GM21360 (cell line): ENCODE measurements around the gene ACOT7.

ENCODE experiments used
- ATAC-seq: cut with Tn5 transposase; IDR thresholded peaks from one replicate; pipeline ENCODE4 v1.9.1; 2021; ENCODE audit warnings: mild to moderate bottlenecking, moderate library complexity; ENCODE audit not compliant: unreplicated experiment

ACOT7 gene

DNA sequence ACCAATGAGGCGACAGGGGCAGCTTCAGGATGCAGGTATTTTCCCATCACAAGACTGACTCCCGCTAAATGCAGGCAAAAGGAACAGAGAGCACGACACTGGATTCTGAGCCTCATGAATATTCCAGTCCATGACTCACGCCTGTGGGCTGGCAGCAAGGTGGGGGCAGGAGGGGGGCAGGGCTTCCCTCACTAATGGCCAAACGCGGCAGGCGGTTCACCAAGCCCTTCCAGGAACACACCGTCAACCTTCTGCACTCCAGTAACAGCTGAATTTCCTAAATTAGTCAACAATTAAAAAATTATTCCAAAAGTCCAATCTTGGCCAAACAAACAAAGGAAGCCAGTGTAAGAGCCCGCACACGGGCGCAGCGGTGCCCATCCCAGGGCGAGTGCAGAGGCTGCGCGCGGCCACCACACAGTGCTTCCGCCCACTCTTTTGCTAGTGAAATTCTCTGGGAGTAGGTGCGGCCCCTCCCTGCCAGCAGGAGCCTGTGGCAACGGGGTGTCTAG is 120.1 kb downstream of the ACOT7 start:
- no peak for ATAC-seq

DNA sequence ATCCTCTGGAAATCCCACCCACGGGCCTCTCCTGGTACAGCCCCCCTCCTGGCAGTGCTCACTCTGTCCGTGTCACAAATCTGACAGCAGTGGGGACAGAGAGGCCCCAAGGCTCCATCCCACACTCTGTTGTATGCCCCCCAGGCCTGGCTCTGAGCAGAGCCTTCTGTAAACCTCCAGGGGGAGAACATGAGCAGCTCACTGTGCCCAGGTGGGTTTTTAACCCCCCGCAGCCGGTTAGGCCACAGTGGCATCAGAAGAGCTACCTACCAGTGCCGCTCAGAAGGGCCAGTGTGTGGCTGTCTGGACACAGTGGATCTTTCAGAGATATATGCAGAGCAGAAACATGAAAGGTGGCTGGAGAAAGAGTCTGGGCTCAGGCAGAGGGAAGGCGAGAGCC is 120.7 kb downstream of the ACOT7 start:
- no peak for ATAC-seq

DNA sequence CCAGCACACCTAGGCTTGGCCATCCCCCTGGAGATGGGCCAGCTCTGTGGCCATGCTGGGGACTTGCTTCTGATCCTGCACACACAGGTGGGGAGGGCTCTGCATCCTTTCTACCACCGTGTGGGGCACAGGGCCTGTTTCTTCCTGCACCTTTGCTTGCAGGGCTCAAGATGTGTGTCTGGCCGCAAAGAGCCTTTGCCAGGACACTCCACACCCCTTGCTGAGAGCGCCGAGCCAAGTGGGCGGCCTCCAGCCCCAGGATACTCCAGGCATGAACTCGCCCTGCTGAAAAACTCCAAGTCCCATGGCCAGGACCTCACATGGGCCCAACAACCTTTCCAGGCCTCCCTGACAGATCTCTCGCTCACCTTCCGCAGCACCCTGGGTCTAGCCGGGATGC is 121.1 kb downstream of the ACOT7 start:
- ATAC-seq: no peak

DNA sequence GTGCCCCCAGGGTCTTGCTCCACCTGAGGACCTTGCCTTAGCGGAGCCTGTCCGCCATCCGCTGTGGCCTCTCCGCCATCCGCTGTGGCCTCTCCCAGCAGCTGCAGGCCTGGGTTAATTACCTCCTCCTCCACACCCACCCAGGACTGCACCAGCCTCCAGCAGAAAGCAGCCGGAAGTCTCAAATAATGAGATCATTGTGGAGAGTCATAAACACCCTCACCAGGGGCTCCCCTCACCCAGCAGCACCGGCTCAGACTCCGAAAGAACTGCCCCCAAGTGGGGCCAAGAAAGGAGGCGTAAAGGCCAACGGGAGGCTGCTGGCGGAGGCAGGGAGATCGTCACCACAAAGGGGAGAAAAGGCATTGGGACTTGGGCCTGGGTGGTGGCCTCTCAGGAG is 122.0 kb downstream of the ACOT7 start:
- no peak for ATAC-seq

DNA sequence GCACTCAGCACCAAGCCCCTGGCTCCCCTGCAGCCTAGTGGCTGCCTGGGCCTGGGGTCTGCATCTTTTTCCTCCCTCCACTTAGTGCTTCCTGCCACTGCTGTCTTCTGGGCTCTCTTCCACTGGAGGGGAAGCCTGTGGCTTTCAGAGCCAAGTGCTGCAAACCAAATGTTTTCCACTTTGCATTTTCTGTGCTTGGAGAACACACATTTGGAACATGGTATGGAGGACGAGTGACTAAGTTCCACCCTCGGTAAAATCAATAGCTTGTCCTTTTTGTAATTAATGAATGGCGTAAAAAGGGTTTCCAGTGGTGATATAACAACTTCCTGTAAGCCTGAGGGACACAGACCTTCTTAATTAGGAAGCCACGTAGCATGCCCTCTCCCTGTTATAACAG is 122.6 kb downstream of the ACOT7 start:
- no peak for ATAC-seq

DNA sequence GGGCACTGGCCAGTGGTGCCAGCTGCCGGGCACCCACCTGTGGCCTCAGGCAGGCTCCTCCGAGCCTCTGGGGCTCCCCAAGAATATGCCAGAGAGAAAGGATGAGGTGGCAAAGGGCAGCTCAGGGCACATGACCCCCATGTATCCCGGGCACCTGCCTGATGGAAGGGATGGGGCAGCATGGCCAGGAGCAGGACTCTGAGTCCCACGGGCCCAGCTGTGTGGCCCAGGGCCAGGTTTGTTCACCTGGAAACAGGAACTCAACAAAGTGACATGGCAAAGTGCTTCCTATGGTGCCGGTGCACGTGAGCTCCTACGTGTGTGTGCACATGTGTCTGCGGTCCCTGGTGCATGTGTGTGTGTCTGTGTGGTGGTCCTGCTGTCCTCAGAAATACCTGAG is 123.2 kb downstream of the ACOT7 start:
- no peak for ATAC-seq

DNA sequence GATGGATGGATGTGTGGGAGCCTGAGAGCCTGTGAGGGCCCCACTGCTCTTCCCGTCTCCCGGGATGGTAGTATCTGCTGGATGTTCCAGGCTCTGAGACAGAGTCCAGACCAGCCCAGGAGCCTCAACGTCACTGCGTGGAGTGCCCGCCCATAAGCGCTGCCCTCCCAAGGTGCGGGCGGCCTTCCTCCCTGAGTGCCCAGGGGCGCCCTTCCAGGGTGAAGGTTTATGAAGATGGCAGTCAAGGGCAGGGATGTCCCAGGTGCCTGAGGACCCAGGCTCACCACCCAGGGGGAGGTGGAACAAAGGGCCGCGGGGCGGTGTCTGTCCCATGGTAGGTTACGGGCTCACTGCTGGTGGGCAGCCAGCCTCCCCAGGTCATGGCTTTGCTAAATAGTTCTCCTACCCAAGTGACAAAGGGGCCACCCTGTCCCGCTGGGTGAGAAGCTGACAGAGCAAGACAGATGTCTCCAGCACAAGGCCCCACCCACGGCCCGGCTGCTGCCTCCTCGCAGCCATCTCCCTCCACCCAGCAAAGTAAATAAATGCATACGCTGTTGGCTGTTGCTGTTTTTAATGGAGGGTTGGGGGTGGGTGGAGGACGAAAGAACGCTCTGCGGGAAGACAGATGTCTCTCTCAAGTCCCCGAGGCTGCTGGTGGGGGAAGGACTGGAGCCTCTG is 123.7 kb downstream of the ACOT7 start:
- ATAC-seq: no peak

DNA sequence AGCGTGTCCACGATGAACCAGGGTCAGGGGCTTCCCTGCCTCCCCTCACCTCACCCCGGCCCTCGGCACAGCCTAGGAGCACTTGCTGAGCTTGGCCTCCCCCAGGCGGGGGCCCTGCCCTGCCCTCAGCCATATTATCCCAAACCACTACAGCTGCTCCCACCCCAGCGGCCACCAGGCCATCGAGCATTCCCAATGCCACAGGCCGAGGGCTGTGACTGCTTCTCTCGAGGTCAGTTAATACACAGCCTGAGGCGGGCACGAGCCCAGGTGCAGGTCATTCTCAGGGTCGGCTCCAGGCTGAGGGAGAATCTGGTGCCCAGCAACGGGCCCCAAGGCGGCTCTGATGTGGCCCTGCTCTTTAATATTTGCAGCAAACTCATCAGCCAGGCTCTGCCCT is 124.3 kb downstream of the ACOT7 start:
- no peak for ATAC-seq

DNA sequence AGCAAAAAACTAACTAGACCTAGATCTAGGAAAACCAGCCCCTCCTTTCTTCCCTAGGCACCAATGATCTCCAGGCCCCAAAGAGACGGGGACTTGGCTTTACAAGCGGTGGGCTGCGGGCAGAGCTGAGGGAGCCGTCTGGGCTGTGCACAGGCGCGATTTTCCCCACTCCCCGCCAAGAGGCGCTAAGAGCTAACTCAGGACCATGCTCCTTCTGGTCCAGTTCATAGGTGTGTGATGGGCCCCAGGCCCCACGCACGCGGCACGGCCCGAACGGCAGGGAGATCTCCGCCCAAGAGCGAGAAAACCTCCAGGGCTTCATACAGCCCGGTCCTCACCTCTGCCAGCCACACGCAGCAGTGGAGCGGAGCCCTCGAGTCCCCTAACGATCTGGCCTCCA is 125.2 kb downstream of the ACOT7 start:
- no peak for ATAC-seq

DNA sequence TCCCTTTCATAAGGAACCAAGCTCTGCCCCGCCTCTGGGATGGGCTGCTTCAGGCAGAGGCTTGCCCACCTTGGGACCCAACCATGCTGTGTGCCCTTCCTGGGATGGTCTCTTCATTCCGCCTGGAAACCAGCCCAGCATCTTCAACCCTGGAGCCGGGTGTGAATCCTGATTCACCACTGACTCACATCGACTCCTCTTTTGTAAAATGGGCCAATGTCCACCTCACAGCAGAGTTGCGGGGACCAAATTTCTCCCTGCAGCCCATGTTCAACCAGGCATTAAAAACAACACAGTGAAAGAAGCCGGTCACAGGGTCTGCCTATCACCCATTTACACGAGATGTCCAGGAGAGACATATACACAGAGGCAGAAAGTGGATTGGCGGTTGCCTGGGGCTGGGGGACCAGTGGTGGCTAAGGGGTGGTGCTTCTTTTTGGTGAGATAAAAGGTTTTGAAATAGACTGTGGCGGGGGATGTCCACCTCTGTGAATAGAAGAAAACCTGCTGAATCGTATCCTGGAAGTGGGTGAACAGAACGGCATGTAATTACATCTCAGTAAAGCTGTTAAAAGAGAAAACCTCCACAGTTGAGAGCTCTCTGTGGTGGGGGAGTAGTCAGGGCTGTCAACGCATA is 125.8 kb downstream of the ACOT7 start:
- no peak for ATAC-seq

DNA sequence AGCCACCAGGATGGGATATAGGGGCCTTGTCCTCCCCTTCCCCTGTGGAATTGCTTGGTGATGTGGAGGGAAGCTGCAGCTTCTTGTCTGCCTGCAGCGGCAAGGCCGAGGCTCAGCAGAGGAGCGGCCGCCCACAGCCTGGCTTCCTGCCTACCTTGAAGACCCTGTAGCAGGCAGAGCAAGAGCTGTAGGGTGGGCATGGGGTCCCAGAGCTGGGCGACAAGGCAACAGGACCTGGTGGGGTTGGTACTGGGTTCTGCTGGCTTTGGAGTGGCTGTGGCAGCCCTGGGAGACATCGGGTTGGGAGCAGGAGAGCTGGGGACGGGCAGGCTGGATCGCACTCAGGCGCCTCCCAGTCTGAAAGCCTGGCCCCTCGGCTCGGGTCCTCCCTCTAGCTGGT is 126.9 kb downstream of the ACOT7 start:
- ATAC-seq: no peak

DNA sequence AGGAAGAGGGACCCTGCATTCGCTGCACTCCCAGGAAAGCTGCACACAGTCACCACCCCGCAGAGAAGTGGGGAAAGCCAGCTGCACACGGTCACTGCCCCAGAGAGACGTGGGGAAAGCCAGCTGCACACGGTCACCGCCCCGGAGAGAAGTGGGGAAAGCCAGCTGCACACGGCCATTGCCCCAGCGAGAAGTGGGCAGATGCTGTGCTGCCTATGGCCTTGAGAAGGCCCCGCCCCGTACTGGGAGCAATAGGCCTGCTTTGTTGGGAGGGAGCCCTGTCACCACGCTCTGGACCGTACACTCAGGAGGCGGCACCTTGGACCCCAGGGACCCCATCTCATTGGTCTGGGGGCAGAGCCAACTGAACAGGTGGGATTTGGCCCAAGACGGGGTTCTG is 128.4 kb downstream of the ACOT7 start:
- ATAC-seq: no peak

DNA sequence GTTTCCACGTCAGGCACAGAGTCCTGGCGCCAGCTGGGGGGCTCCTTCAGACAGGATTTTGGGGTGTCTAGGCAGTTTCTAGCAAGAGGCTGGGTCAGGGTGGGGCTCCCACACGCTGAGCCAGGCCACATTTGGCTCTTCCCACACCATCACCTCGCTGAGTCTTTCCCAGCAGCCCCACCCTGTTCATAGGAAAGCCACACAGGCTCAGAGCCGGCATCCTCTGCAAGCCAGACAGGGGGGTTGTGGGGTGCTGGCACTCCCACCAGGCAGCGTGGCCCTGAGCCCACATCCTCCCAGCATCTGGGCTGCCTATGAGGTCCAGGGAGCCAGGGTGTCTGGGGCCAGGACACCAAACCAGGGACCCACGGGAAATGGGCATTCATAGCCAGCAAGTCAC is 129.9 kb downstream of the ACOT7 start:
- ATAC-seq: no peak

DNA sequence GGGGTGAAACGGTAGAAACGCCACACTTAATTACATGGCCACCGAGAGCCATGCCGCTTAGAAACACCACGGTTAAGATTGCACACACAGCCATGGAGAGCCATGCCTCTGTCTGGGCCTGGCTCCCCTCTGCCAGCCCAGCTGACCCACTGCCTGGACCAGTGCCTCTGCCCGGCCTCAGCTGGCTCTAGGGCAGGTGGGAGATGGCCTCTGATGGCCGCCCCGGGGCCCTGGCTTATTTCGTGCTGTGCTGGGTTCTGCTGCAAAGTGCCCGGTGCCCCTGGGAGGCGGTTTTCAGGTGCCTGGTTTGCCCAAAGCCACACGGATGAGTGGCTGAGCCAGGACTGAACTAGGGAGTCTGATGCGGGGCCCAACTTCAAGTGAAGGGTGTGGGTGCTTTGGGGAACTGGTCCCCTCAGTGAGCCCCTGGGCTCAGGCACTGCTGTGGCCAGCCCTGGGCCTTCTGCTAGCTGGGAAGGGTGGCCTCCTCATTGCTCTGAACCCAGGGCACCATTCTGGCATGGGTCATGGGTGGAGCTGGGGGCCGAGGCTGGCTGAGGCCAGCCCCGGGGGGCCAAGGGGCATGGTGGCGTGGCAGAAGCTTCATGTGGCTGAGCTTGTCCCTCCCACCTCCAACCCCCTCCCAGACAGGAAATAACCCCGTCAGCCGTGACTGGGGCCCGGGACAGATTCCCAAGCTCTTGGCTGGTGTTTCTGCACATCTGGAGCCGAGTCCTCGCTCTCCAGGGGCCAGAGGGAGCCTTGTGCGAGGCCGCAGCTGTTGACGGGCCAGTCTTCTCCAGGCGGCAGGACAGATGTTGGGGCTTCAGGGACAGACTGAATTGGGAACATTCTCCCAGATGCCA is 130.8 kb downstream of the ACOT7 start:
- no peak for ATAC-seq

DNA sequence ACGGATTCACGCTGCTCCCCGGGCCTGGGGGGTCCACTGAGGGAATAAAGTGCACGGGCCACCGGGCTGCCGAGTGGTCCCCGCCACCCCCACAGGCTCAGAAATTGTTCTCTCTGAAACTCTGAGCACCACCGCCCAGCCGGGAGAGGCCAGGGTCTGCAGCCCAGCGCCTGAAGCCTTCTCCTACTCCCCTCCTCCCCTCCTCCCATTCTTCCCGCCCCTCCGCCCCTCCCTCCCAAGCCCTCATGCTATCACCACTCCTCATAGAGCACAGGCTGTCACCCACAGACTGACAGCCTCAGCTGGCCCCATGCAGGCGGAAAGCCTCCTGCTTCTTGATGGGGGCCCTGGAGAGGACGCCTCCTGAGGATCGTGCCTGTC is 132.0 kb downstream of the ACOT7 start:
- ATAC-seq: no peak

DNA sequence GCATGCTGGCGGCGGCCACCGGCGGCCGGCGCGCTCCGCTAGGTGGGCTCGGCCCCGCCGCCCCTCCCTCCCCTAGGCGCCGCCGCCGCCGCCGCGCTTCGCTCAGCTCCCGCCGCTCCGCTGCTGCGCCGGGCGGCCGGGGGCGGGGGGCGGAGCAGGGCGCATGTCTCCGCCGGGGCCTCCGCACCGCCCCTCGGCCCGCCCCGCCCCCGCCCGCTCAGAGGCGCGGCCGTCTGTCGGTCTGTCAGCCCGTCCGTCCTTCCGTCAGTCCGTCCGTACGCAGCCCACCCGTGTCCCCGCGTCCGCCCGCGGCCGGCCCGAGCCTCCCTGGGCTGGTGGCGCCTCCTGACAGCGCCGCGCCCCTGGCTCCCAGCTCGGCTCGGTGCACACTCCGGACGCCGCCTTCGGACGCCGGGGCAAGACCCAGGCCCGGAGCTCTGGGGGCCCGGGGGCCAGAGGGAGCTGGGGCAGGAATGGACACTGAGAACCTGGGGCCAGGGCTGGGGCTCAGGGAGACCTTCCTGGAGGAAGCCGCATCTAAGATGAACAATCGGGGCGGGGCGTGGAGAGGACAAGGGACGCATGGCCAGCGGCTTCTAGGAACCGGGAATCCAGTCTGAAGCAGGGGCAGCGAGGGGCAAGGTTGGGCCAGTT is 132.5 kb downstream of the ACOT7 start, which contains the start of gene GPR153:
Gene GPR153, minus strand, starts transcription at position 138 of the 654 bp plus-strand sequence. CDS start 6,193 bp downstream, outside the sequence.
- peak; percentile 42 for ATAC-seq

DNA sequence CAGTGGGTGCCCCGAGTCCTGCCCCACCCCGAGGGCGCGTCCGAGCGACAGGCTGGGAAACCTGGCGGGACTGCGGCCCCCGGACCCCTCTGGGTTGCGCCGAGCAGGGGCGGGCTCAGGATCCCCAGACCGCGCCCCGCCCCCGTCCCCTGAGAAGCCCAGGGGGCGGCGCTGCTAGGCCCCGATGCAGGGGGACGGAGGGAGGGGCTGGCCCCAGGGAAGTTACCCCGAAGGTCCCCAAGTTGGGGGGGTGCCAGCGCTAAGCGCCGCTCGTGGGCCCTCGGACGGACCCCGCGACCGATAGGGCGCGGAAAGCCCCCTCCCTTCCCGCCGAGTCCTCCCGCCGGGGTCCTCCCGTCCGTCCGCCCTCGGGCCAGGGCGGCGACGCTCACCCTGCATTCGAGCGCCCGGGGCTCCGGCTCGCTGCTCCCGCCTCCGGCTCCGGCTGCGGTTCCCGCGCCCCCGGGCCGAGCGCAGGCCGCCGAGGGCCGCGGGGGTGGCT is 133.1 kb downstream of the ACOT7 start:
- ATAC-seq: peak; percentile 28

DNA sequence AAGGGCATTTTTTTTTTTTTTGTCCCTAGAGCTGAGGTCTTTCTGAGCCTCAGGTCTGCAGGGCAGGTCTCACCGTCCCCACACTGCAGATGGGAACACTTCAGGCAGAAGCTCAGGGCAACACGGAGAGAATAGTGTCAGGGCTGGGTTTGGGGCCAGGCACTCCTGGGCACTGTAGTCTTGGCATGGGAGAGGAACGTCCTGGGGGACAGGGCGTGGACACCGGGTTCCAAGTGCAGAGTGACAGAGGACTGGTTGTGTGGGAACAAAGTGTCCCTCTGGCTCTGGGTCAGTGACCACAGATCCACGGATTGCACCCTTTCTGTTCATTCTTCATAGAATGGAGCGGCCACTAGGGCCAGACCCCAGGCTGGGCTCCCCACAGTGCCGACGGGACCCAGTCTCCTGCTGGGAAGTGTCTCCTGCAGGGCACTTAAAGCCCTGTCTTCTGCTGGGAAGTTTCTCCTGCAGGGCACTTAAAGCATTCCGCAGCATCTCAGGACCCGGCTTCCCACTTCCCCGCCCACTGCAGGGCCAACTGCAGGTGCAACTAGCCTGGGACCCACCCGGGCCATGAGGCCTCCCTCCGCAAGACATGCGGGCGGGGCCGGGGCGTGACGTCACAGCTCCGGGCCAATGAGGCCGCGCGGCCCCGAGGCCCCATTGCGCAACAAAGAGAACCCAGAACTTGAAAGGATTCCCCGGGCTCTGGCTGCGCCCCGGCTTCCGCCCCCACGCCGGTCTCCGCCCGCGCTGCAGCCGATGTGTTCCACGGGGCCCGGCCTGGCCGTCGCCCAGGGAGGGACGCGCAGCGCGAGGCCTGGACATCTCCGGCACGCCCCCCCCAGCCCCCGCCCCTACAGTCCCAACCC is 133.8 kb downstream of the ACOT7 start:
- peak; percentile 56 for ATAC-seq

DNA sequence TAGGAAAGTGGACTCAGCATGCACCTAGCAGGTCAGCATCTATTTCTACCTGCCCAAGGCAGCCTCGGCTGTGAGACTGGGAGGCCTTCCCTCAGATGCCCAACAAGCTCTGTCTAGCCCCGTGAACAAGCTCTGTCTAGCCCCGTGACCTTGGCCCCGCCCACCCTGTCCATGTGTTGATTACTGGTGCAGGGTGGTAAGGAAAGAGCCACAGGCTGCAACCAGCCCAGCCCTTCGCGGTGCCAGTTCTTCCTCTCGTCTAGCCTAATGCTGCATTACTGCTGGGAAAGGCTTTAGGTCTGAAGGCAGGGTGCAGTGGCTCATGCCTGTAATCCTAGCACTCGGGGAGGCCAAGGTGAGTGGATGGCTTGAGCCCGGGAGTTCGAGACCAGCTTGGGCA is 134.9 kb downstream of the ACOT7 start:
- ATAC-seq: no peak

DNA sequence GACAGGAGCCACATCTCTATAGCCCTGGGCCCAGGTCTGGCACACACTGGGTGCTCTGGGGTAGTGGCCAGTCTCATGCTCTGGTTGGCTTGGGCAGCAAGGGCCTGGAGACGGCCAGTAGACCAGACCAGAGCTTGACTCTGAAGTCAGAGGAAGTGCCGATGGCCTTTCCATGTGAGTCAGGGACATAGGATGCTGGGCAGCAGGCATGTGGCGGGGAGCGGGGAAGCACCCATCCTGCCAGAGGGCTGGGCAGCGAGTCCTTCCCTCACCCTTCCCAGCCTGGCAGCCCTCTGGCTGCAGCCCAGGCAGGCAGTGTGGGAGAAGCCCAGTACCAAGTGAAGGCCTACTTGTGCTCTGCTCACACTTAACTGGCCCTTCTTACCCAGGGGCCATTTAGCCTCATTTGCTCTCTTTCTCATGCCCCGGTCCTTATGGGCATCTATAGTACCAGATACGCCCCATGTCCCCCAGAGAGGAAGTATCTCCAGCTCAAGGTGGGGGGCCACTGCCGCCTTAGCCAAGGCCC is 136.0 kb downstream of the ACOT7 start:
- ATAC-seq: no peak
